HEK293T (cell line): ENCODE measurements around the gene UBE2L3.
"Not testable (repeated sequence)": the region's sequence is repeated elsewhere in the genome, so short reads cannot be mapped to it uniquely, and the experiment has no call there.

Source experiments
- CTCF ChIA-PET: fragments of 350-600 bp; formaldehyde crosslinking; extraction: SDS; loops from one replicate; lab custom pipeline; 2021; ENCODE audit warnings: antibody characterized with exemption, inconsistent platforms; lab: Yijun Ruan, JAX
- POLR2A ChIA-PET: fragments of 350-600 bp; formaldehyde crosslinking; extraction: SDS; loops from one replicate; lab custom pipeline; 2020; ENCODE audit warnings: antibody characterized with exemption, inconsistent platforms; lab: Yijun Ruan, JAX
- DNase-seq: peaks from one replicate; pipeline ENCODE4 v3.0.0; 2012; ENCODE audit warnings: mixed read lengths; ENCODE audit errors: extremely low spot score
- ARNT ChIP-seq: fragments of 450-650 bp; IDR thresholded peaks from 2 replicates; pipeline ENCODE4 v1.6.1; 2017; ENCODE audit warnings: mild to moderate bottlenecking
- BHLHE40 ChIP-seq: fragments of 450-650 bp; IDR thresholded peaks from 2 replicates; pipeline ENCODE4 v1.6.1; 2016; ENCODE audit warnings: mild to moderate bottlenecking, moderate library complexity, borderline replicate concordance
- CTBP1 ChIP-seq: fragments of 450-650 bp; IDR thresholded peaks from 2 replicates; pipeline ENCODE4 v1.6.1; 2016; ENCODE audit warnings: borderline replicate concordance
- ELF4 ChIP-seq: fragments of 450-650 bp; IDR thresholded peaks from 2 replicates; pipeline ENCODE4 v1.6.1; 2017; ENCODE audit warnings: antibody characterized with exemption
- FOXA1 ChIP-seq: fragments of 450-650 bp; IDR thresholded peaks from 2 replicates; pipeline ENCODE4 v1.6.1; 2016; ENCODE audit warnings: mild to moderate bottlenecking
- FOXK2 ChIP-seq: fragments of 450-650 bp; IDR thresholded peaks from 2 replicates; pipeline ENCODE4 v1.6.1; 2016; ENCODE audit warnings: mild to moderate bottlenecking
- FOXM1 ChIP-seq: fragments of 450-650 bp; IDR thresholded peaks from 2 replicates; pipeline ENCODE4 v1.6.1; 2017; ENCODE audit warnings: mild to moderate bottlenecking, borderline replicate concordance
- HDGF ChIP-seq: fragments of 450-650 bp; IDR thresholded peaks from 2 replicates; pipeline ENCODE4 v1.6.1; 2017; ENCODE audit warnings: antibody characterized with exemption, borderline replicate concordance
- L3MBTL2 ChIP-seq: fragments of 450-650 bp; conservative IDR thresholded peaks from 2 replicates; pipeline ENCODE4 v1.6.1; 2016; ENCODE audit warnings: mild to moderate bottlenecking
- LEF1 ChIP-seq: fragments of 450-650 bp; IDR thresholded peaks from 2 replicates; pipeline ENCODE4 v1.6.1; 2017; ENCODE audit warnings: mild to moderate bottlenecking, borderline replicate concordance
- NFRKB ChIP-seq: fragments of 450-650 bp; IDR thresholded peaks from 2 replicates; pipeline ENCODE4 v1.6.1; 2016; ENCODE audit warnings: mild to moderate bottlenecking, moderate library complexity
- PKNOX1 ChIP-seq: fragments of 450-650 bp; IDR thresholded peaks from 2 replicates; pipeline ENCODE4 v1.6.1; 2016
- SP1 ChIP-seq: fragments of 450-650 bp; IDR thresholded peaks from 2 replicates; pipeline ENCODE4 v1.6.1; 2017
- SUZ12 ChIP-seq: fragments of 450-650 bp; IDR thresholded peaks from 2 replicates; pipeline ENCODE4 v1.6.1; 2016; ENCODE audit warnings: mild to moderate bottlenecking
- TARDBP ChIP-seq: fragments of 450-650 bp; IDR thresholded peaks from 2 replicates; pipeline ENCODE4 v1.6.1; 2016
- ZNF384 ChIP-seq: fragments of 450-650 bp; IDR thresholded peaks from 2 replicates; pipeline ENCODE4 v1.6.1; 2016

The UBE2L3 gene

GRCh38 chr22:21563912-21564311 lies 3.6 kb upstream of the UBE2L3 start:
- TF ChIP-seq PKNOX1 (no peak), FOXM1 (no peak), ZNF384 (no peak), FOXK2 (no peak)
- CTCF ChIA-PET: no interaction called here
- POLR2A ChIA-PET: no interaction called here
- no peak for DNase-seq

GRCh38 chr22:21564411-21564810 lies 3.1 kb upstream of the UBE2L3 start:
- DNase-seq: no peak
- ChIA-PET CTCF (no interaction called here), POLR2A (no interaction called here)
- TF ChIP-seq ELF4: no peak
- TF ChIP-seq FOXA1: no peak
- TF ChIP-seq ZNF384: no peak
- TF ChIP-seq ARNT: no peak

DNA sequence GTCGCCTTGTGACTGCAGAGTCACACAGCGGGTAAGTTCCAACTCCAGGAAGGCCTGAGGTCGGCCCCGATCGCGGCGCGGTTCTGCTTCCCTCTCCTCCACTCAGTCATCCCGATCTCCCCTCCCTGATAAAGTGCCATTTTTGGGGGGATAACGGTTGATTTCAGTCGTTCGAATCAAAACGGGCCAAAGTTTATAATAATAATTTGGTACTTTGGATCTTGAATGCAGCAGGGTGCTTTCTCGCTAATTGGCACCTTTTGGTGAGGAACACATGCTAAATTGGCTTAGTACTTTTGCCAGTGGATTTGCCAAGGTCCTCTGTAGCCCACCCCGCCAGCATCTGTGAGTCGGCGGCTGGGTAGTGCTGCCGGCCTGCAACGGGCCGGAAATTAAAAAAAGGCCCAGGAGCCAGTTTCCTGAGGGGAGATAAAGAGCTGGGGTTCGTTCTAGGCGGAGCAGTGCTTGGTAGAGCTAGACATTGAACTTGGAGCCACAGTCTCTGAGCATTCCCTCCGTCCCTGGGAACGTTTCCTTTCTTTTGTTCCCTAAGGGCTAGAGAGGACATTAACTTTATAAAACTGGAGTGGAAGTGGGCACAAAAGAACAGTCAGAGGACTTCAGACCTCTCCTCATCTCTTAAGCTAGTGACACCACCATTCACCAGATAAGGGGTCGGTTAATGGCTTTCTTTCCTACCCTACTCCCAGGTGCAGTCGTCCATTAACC lies 997 bp downstream of the UBE2L3 start:
- ChIA-PET POLR2A (interaction anchor here (1.1 to 2.0 kb wide), 6 partner anchors 10 to 74 kb away, joined by 3 to 9 read pairs (median 3); partner anchors contain the start of gene SDF2L1), CTCF (no interaction called here)
- DNase-seq: no peak
- TF ChIP-seq ELF4 (no peak), LEF1 (no peak)

DNA sequence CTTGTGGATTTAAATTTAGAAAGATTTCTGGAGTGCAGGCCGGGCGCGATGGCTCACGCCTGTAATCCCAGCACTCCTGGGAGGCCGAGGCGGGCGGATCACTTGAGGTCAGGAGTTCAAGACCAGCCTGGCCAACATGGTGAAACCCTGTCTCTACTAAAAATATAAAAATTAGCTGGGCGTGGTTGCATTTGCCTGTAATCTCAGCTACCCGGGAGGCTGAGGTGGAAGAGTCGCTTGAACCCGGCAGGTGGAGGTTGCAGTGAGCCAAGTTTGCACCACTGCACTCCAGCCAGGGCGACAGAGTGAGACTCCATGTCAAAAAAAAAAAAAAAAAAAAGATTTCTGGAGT lies 1.5 kb downstream of the UBE2L3 start:
- CTCF ChIA-PET, DNase-seq: not testable (repeated sequence)
- POLR2A ChIA-PET: interaction anchor here (1.1 to 2.0 kb wide), 4 partner anchors 37 to 74 kb away, joined by 3 to 9 read pairs (median 4); partner anchors contain the start of gene SDF2L1

DNA sequence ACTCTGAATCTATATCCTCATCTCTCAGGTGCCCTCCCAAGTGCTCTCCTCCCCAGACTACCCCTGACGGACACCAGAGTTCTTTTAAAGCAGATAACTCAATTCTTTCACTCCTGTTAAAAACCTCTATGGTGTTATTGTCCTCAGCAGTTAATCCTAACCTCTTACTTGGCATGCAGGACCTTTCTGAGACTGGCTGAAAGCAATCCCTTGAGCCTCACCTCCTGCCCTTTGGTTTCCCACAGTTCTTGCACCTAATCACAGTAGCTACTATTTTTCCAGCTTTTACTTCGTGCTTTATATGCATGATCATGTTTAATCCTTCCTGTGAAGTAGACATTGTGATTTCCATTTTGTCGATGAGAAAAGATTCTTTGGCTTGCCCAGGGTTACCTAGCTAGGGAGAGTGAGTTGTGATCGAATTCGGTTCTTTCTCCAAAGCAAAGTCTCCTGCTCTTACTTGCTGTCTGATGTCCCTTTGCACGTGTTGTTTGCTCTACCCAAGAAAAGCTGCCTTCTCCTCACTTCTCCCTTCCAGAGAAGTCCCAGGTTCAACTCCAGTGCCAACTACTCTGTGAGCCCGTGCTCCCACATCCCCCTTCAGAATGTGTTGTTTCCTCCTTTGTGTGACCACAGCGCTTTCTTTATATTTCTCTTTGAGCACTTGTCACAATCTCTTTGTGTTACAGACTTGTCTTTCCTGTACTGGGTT lies 2.1 kb downstream of the UBE2L3 start:
- ChIA-PET POLR2A (interaction anchor here (1.3 to 2.0 kb wide), 3 partner anchors 58 to 73 kb away, joined by 3 to 9 read pairs (median 6); partner anchors contain the start of gene SDF2L1), CTCF (no interaction called here)
- DNase-seq: no peak
- no peak for TF ChIP-seq FOXK2
- no peak for TF ChIP-seq SUZ12
- no peak for TF ChIP-seq BHLHE40
- TF ChIP-seq HDGF: no peak
- no peak for TF ChIP-seq ZNF384
- TF ChIP-seq CTBP1: no peak
- no peak for TF ChIP-seq PKNOX1
- no peak for TF ChIP-seq TARDBP
- no peak for TF ChIP-seq FOXM1
- no peak for TF ChIP-seq ELF4
- TF ChIP-seq SP1: no peak
- TF ChIP-seq NFRKB: no peak
- TF ChIP-seq FOXA1: no peak
- no peak for TF ChIP-seq L3MBTL2
- TF ChIP-seq ARNT: no peak
- TF ChIP-seq LEF1: no peak

GRCh38 chr22:21570398-21570797 lies 2.9 kb downstream of the UBE2L3 start:
- ChIA-PET CTCF (no interaction called here), POLR2A (no interaction called here)
- no peak for DNase-seq
- TF ChIP-seq NFRKB (no peak), ARNT (no peak), TARDBP (no peak), FOXA1 (no peak), ELF4 (no peak), L3MBTL2 (no peak), HDGF (no peak), FOXK2 (no peak), ZNF384 (no peak), SP1 (no peak), LEF1 (no peak), BHLHE40 (no peak), SUZ12 (no peak)

DNA sequence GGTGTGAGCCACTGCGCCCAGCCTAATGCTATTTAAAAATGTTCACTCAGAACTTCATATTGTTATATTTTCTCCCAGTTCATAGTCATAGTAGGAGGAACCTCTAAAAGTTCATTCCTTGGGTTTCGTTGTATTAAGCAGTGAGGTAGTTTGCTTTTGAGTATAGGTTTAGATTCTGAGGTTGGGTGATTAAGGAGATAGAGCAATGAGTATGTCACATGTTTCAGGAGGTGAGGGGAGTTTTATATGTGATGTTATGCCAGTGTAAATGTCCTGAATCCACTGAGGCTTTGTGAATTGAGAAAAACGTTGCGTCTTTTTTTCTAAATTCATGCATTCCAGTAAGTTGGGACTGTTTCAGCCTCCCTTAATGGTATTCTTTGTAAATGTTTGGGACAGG lies 4.2 kb downstream of the UBE2L3 start:
- ChIA-PET POLR2A (no interaction called here), CTCF (no interaction called here)
- DNase-seq: no peak
- TF ChIP-seq FOXM1: no peak
- no peak for TF ChIP-seq L3MBTL2
- TF ChIP-seq HDGF: no peak
- TF ChIP-seq CTBP1: no peak
- TF ChIP-seq ELF4: no peak
- TF ChIP-seq BHLHE40: no peak

DNA sequence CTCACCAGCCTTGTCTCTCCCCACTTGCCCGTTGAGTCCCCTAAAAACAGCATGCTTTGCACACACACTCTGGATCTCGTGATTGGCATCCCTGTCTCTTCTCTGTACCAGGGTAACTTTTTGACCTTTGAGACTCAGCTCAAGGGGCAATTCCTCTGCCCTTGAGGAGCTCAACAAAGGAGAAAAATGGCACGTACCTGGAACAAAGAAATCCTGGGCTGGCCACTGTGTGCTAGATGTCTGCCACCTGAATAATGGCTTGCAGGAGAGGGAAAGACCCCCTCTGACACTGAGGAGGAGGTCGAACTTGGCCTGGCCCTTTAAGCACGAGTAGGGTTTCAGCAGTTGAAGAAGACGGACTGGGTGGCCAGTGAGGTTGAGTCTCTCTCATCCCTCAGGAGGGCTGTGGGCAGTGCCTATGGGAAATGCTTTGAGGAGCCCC lies 5.8 kb downstream of the UBE2L3 start:
- TF ChIP-seq SP1 (no peak), ELF4 (no peak), CTBP1 (no peak), BHLHE40 (no peak), FOXA1 (no peak), PKNOX1 (no peak), LEF1 (no peak), HDGF (no peak), L3MBTL2 (no peak), SUZ12 (no peak), ARNT (no peak)
- POLR2A ChIA-PET: interaction anchor here (1.0 kb wide), 1 partner anchor 56 kb away, joined by 5 read pairs; no protein-coding TSS in a partner anchor
- no peak for DNase-seq
- CTCF ChIA-PET: interaction anchor here (0.6 to 0.7 kb wide), 2 partner anchors 9 to 19 kb away, joined by 3 read pairs; no protein-coding TSS in a partner anchor
